HG03159 (cell line): ENCODE results near the gene CLEC16A.

ENCODE experiments used
- ATAC-seq: cut with Tn5 transposase; IDR thresholded peaks from one replicate; pipeline ENCODE4 v1.9.1; 2021; ENCODE audit warnings: mild to moderate bottlenecking, moderate library complexity; ENCODE audit not compliant: unreplicated experiment

CLEC16A gene

GRCh38 chr16:11147754-11148444 lies 203.5 kb downstream of the CLEC16A start:
- ATAC-seq: no peak

- no peak for ATAC-seq
These were observed 204.8 kb downstream of the CLEC16A start for GRCh38 chr16:11149011-11149616.

- ATAC-seq: no peak
These were observed 205.8 kb downstream of the CLEC16A start for GRCh38 chr16:11150190-11150589.

- no peak for ATAC-seq
These were observed 207.0 kb downstream of the CLEC16A start for GRCh38 chr16:11151156-11151884.

GRCh38 chr16:11151885-11152629 lies 207.7 kb downstream of the CLEC16A start:
- no peak for ATAC-seq

- no peak for ATAC-seq
These were observed 208.4 kb downstream of the CLEC16A start for GRCh38 chr16:11152677-11153331.

- no peak for ATAC-seq
These were observed 211.0 kb downstream of the CLEC16A start for GRCh38 chr16:11155284-11155806.

- no peak for ATAC-seq
These were observed 212.0 kb downstream of the CLEC16A start for GRCh38 chr16:11156401-11156800.

- ATAC-seq: no peak
These were observed 212.8 kb downstream of the CLEC16A start for GRCh38 chr16:11157143-11157542.

GRCh38 chr16:11158018-11158417 lies 213.7 kb downstream of the CLEC16A start:
- no peak for ATAC-seq

GRCh38 chr16:11159282-11159681 lies 214.9 kb downstream of the CLEC16A start:
- ATAC-seq: no peak

- no peak for ATAC-seq
These were observed 216.3 kb downstream of the CLEC16A start for GRCh38 chr16:11160676-11161115.

GRCh38 chr16:11161439-11161838 lies 217.1 kb downstream of the CLEC16A start:
- ATAC-seq: no peak

GRCh38 chr16:11161974-11162373 lies 217.6 kb downstream of the CLEC16A start:
- no peak for ATAC-seq

- no peak for ATAC-seq
These were observed 218.4 kb downstream of the CLEC16A start for GRCh38 chr16:11162586-11163268.

- no peak for ATAC-seq
These were observed 219.4 kb downstream of the CLEC16A start for GRCh38 chr16:11163761-11164261.

- no peak for ATAC-seq
These were observed 220.3 kb downstream of the CLEC16A start for GRCh38 chr16:11164482-11165270.

- no peak for ATAC-seq
These were observed 221.0 kb downstream of the CLEC16A start for GRCh38 chr16:11165349-11165748.
